ENCODE data around the gene MBOAT1. TPM values are rescaled to one million over a fixed set of nuclear protein-coding genes. Genes with fewer than 3 reads are reported as not detected.
A peak's percentile ranks its signal among the peaks of the same experiment; 100 is the strongest.

The MBOAT1 gene
- total RNA-seq, 4 donors from 2014 or later = 9.6 to 24.3 (median 12.6) TPM

GRCh38 chr6:20188630-20189075 is 23.6 kb downstream of the MBOAT1 start:
- peaks cover under 1 to 8% of the 10 kb centered on the region in 2 donors for H3K4me1 ChIP-seq
- TF ChIP-seq CTCF (IDR thresholded peaks at IDR 0.05) (no peak), POLR2A (IDR thresholded peaks at IDR 0.05) (no peak)
- H3K9me3 ChIP-seq = no peaks in the 10 kb centered on the region
- no peak overlapping the region for H3K27ac ChIP-seq
- H3K36me3 ChIP-seq = no peaks in the 10 kb centered on the region
- H3K27me3 ChIP-seq = no peaks in the 10 kb centered on the region
- DNase-seq = no peak
- intact Hi-C loops (cut with DNase I) = no loop called here
- H3K4me3 ChIP-seq (replicated peaks in 1 of 3) = no peak overlapping the region

- peaks cover 11 to 12% of the 10 kb centered on the region in 2 donors for H3K4me1 ChIP-seq
- H3K36me3 ChIP-seq = no peaks in the 10 kb centered on the region
- TF ChIP-seq POLR2A (IDR thresholded peaks at IDR 0.05) (no peak), CTCF (IDR thresholded peaks at IDR 0.05) (no peak)
- H3K27ac ChIP-seq = no peak overlapping the region
- 94 to 97% methylated on average over 5 of the region's 5 CpGs for WGBS, 2 donors
- DNase-seq = no peak
- H3K27me3 ChIP-seq = no peaks in the 10 kb centered on the region
- intact Hi-C loops (cut with DNase I) = no loop called here
- no peak overlapping the region for H3K4me3 ChIP-seq (replicated peaks in 1 of 3)
- H3K9me3 ChIP-seq = no peaks in the 10 kb centered on the region
These were observed 25.3 kb downstream of the MBOAT1 start for GRCh38 chr6:20186981-20187380.

- no peaks in the 10 kb centered on the region for H3K36me3 ChIP-seq
- no peak overlapping the region for H3K4me3 ChIP-seq (replicated peaks in 1 of 3)
- intact Hi-C loops (cut with DNase I) = no loop called here
- WGBS, 2 donors = 96 to 100% methylated on average over 3 of the region's 3 CpGs
- peak overlapping the region; percentile 45 to 83 (median 64) for H3K27ac ChIP-seq
- peaks cover 11 to 20% of the 10 kb centered on the region in 2 donors for H3K4me1 ChIP-seq
- no peak for DNase-seq
- TF ChIP-seq POLR2A (IDR thresholded peaks at IDR 0.05) (no peak), CTCF (IDR thresholded peaks at IDR 0.05) (no peak)
- H3K9me3 ChIP-seq = no peaks in the 10 kb centered on the region
- no peaks in the 10 kb centered on the region for H3K27me3 ChIP-seq
These were observed 28.6 kb downstream of the MBOAT1 start for GRCh38 chr6:20183706-20184105.

GRCh38 chr6:20182926-20183521 is 29.2 kb downstream of the MBOAT1 start:
- no peaks in the 10 kb centered on the region for H3K36me3 ChIP-seq
- 35 to 43% methylated on average over 2 of the region's 2 CpGs for WGBS, 2 donors
- TF ChIP-seq CTCF (IDR thresholded peaks at IDR 0.05) (peak in 3 of 6 experiments; percentile 33 to 39 (median 36)), POLR2A (IDR thresholded peaks at IDR 0.05) (peak in 1 of 2 donors; percentile 47)
- DNase-seq = peak; percentile 92 to 95
- peaks cover 11 to 20% of the 10 kb centered on the region in 2 donors for H3K4me1 ChIP-seq
- H3K9me3 ChIP-seq = no peaks in the 10 kb centered on the region
- intact Hi-C loops (cut with DNase I) = no loop called here
- peak overlapping the region; percentile 45 to 83 (median 64) for H3K27ac ChIP-seq
- H3K4me3 ChIP-seq (replicated peaks in 1 of 3) = no peak overlapping the region
- no peaks in the 10 kb centered on the region for H3K27me3 ChIP-seq

- DNase-seq = no peak
- no peaks in the 10 kb centered on the region for H3K27me3 ChIP-seq
- WGBS, 2 donors = 95 to 97% methylated on average over 2 of the region's 2 CpGs
- TF ChIP-seq POLR2A (IDR thresholded peaks at IDR 0.05) (no peak), CTCF (IDR thresholded peaks at IDR 0.05) (no peak)
- no peak overlapping the region for H3K4me3 ChIP-seq (replicated peaks in 1 of 3)
- no peaks in the 10 kb centered on the region for H3K9me3 ChIP-seq
- peak overlapping the region in 2 of 3 donors; percentile 64 to 83 for H3K27ac ChIP-seq
- no peaks in the 10 kb centered on the region for H3K36me3 ChIP-seq
- H3K4me1 ChIP-seq = peaks cover 11 to 20% of the 10 kb centered on the region in 2 donors
- intact Hi-C loops (cut with DNase I) = no loop called here
These were observed 30.2 kb downstream of the MBOAT1 start for GRCh38 chr6:20182069-20182468.
